HepG2 (cell line): ENCODE data around the gene CD58. TPM values are rescaled to one million over a fixed set of nuclear protein-coding genes. Genes with fewer than 3 reads are reported as not detected.
A peak's percentile ranks its signal among the peaks of the same experiment; 100 is the strongest.

Source experiments
- ATAC-seq: fragments of 200-7000 bp; cut with Tn5 transposase; 3 replicates; pipeline ENCODE4 v1.9.1; 2020; ENCODE audit warnings: mild to moderate bottlenecking, moderate library complexity
- BruUV-seq: library from RNA; stranded (reverse); fragments of 400-500 nt; replicated peaks from 2 replicates; lab custom pipeline; 2021; lab: Mats Ljungman, UMichigan
- CTCF ChIA-PET: fragments of 300-600 bp; formaldehyde crosslinking; extraction: SDS; loops from one replicate; lab custom pipeline; 2021; ENCODE audit warnings: low total read pairs, inconsistent platforms, low intra/inter-chr PET ratio; lab: Yijun Ruan, JAX
- POLR2A ChIA-PET: fragments of 350-600 bp; sonication (Branson Sonifier 250); formaldehyde crosslinking; loops from one replicate; lab custom pipeline; 2020; ENCODE audit warnings: antibody characterized with exemption, inconsistent platforms; lab: Yijun Ruan, JAX
- DNase-seq: peaks from one replicate; pipeline ENCODE4 v3.0.0-alpha.2; 2015; ENCODE audit warnings: low spot score
- FAIRE-seq: peaks from 3 replicates; lab custom pipeline; 2011; peaks lifted over from hg19 to GRCh38; lab: Jason Lieb, UNC
- H2AFZ ChIP-seq: one replicate; pipeline ENCODE4 v1.6.1; 2011; ENCODE audit warnings: low read length, inconsistent platforms
- H3K27ac ChIP-seq: fragments of 300-600 bp; 3 replicates; pipeline ENCODE4 v1.8.0; 2011; ENCODE audit warnings: mixed run types, mild to moderate bottlenecking, mixed read lengths, low read length, inconsistent platforms; ENCODE audit not compliant: insufficient read depth; ENCODE audit errors: extremely low read length
- H3K27me3 ChIP-seq, 2 experiments: fragments of 200-600 bp in 1 of 2; 2 replicates in 1 of 2; 3 replicates in 1 of 2; pipeline versions ENCODE4 v1.6.0 to v1.8.0; 2011; ENCODE audit warnings: low read length in 2 of 2, mild to moderate bottlenecking in 2 of 2, moderate library complexity in 2 of 2, inconsistent platforms in 1 of 2; ENCODE audit not compliant: insufficient read depth in 2 of 2, control insufficient read depth in 1 of 2
- H3K36me3 ChIP-seq, 2 experiments: fragments of 200-600 bp in 1 of 2; replicated peaks in 1 of 2; 2 replicates in 1 of 2; 3 replicates in 1 of 2; pipeline versions ENCODE4 v1.5.1 to v1.8.0; 2011; ENCODE audit warnings: low read length in 2 of 2, inconsistent platforms in 1 of 2; ENCODE audit not compliant: insufficient read depth in 2 of 2, control insufficient read depth in 1 of 2
- H3K4me1 ChIP-seq: 2 replicates; pipeline ENCODE4 v1.5.1; 2012; ENCODE audit warnings: low read length, inconsistent platforms; ENCODE audit not compliant: insufficient read depth
- H3K4me2 ChIP-seq: 2 replicates; pipeline ENCODE4 v1.6.0; 2011; ENCODE audit warnings: low read depth, low read length, inconsistent platforms
- H3K4me3 ChIP-seq, 3 experiments: fragments of 200-600 bp in 1 of 3; sonication (generic), shearing (Covaris generic) in 1 of 3; replicated peaks in 1 of 3; 2 replicates each; pipeline ENCODE4 v1.5.1; 2011 to 2016; ENCODE audit warnings: low read length in 3 of 3, inconsistent platforms in 2 of 3, low read depth in 2 of 3, mild to moderate bottlenecking in 2 of 3, control low read depth in 1 of 3, mixed read lengths in 1 of 3; ENCODE audit not compliant: insufficient read depth in 1 of 3
- H3K79me2 ChIP-seq: one replicate; pipeline ENCODE4 v1.6.1; 2011; ENCODE audit warnings: low read length, inconsistent platforms; ENCODE audit not compliant: insufficient read depth
- H3K9ac ChIP-seq: 2 replicates; pipeline ENCODE4 v1.6.0; 2011; ENCODE audit warnings: mild to moderate bottlenecking, low read depth, low read length, inconsistent platforms; ENCODE audit not compliant: insufficient read depth
- H3K9me3 ChIP-seq: 2 replicates; pipeline ENCODE4 v1.5.1; 2012; ENCODE audit warnings: mild to moderate bottlenecking, low read length
- H4K20me1 ChIP-seq: 2 replicates; pipeline ENCODE4 v1.6.0; 2011; ENCODE audit warnings: inconsistent platforms, mild to moderate bottlenecking, low read length, moderate library complexity; ENCODE audit not compliant: insufficient read depth
- HINFP ChIP-seq: sonication (generic); formaldehyde crosslinking; IDR thresholded peaks from 2 replicates; pipeline ENCODE4 v1.4.0; 2020; ENCODE audit warnings: low read depth, mild to moderate bottlenecking, missing genetic modification reagents
- KDM3A ChIP-seq: IDR thresholded peaks from 2 replicates; pipeline ENCODE4 v1.6.1; 2018; ENCODE audit warnings: low read depth, missing compliant biosample characterization
- MAZ ChIP-seq, 2 experiments: sonication (generic) in 1 of 2; formaldehyde crosslinking in 1 of 2; IDR thresholded peaks; 2 replicates each; pipeline versions ENCODE4 v1.5.0 to v1.6.1; 2012 to 2020; ENCODE audit warnings: low read depth in 2 of 2, mild to moderate bottlenecking in 2 of 2, borderline replicate concordance in 1 of 2, improper control_type of control experiment in 1 of 2, low read length in 1 of 2, missing genetic modification reagents in 1 of 2, moderate library complexity in 1 of 2
- SP5 ChIP-seq: IDR thresholded peaks from 2 replicates; pipeline ENCODE4 v1.6.1; 2016; ENCODE audit warnings: low read depth, borderline replicate concordance
- TBL1XR1 ChIP-seq: fragments of 150-350 bp; IDR thresholded peaks from 2 replicates; pipeline ENCODE4 v1.6.1; 2014; ENCODE audit warnings: borderline replicate concordance, low read length; ENCODE audit not compliant: partially characterized antibody
- ZBTB38 ChIP-seq: sonication (generic); formaldehyde crosslinking; IDR thresholded peaks from 2 replicates; pipeline ENCODE4 v1.5.1; 2020; ENCODE audit warnings: mild to moderate bottlenecking, missing genetic modification reagents
- ZBTB39 ChIP-seq: sonication (generic); formaldehyde crosslinking; IDR thresholded peaks from 2 replicates; pipeline ENCODE4 v1.5.0; 2020; ENCODE audit warnings: missing genetic modification reagents
- ZMYM3 ChIP-seq: sonication (generic); formaldehyde crosslinking; IDR thresholded peaks from 2 replicates; pipeline ENCODE4 v1.5.1; 2020; ENCODE audit warnings: mild to moderate bottlenecking, missing genetic modification reagents
- ZNF263 ChIP-seq: sonication (generic); formaldehyde crosslinking; IDR thresholded peaks from 2 replicates; pipeline ENCODE4 v1.4.0; 2020; ENCODE audit warnings: missing genetic modification reagents
- ZNF460 ChIP-seq: sonication (generic); formaldehyde crosslinking; IDR thresholded peaks from 2 replicates; pipeline ENCODE4 v1.5.1; 2020; ENCODE audit warnings: missing genetic modification reagents, mild to moderate bottlenecking, borderline replicate concordance
- ZNF512B ChIP-seq: sonication (generic); formaldehyde crosslinking; IDR thresholded peaks from 2 replicates; pipeline ENCODE4 v1.5.1; 2020; ENCODE audit warnings: missing genetic modification reagents, mild to moderate bottlenecking, borderline replicate concordance
- ZNF576 ChIP-seq: sonication (generic); formaldehyde crosslinking; IDR thresholded peaks from 2 replicates; pipeline ENCODE4 v1.4.0; 2020; ENCODE audit warnings: mild to moderate bottlenecking, missing genetic modification reagents
- ZNF713 ChIP-seq: sonication (generic); formaldehyde crosslinking; IDR thresholded peaks from 2 replicates; pipeline ENCODE4 v1.4.0; 2020; ENCODE audit warnings: mild to moderate bottlenecking, missing genetic modification reagents
- WGBS: methylation state at CpG from one replicate; pipeline ENCODE4 v1.1.6; 2017; ENCODE audit warnings: low lambda C conversion rate; 5-methylcytosine and 5-hydroxymethylcytosine counted together
- in situ Hi-C: cut with HindIII; loops from 2 replicates; pipeline ENCODE4 v1.10.0; 2017; ENCODE audit warnings: low pct_unique_long_range_greater_than_20kb; ENCODE audit not compliant: extremely low pct_ligation_motif_present
- intact Hi-C: fragments of 100-400 bp; cut with micrococcal nuclease; formaldehyde crosslinking; loops from one replicate; pipeline ENCODE4 v1.10.0; 2022; ENCODE audit not compliant: unreplicated experiment
- polyA plus RNA-seq, 8 experiments: library from polyadenylated mRNA; depleted of rRNA in 3 of 8; stranded (reverse) in 7 of 8; unstranded in 1 of 8; fragments of >200 nt; fragmentation: Illumina TruSeq in 4 of 8; extraction: Trizol in 4 of 8; gene quantifications; 2 replicates each; pipeline versions ENCODE4 v1.2.1 to v1.2.3, GENCODE V29; 2011 to 2016; ENCODE audit warnings: low read depth in 4 of 8, missing spikeins in 1 of 8, mixed read lengths in 1 of 8; ENCODE audit not compliant: insufficient read depth in 1 of 8
- total RNA-seq, 5 experiments: library from RNA; depleted of rRNA; stranded (reverse); fragments of >200 nt; fragmentation: Illumina TruSeq; extraction: Trizol; gene quantifications; 2 replicates each; pipeline ENCODE4 v1.2.3, GENCODE V29; 2016; ENCODE audit warnings: low read depth in 1 of 5

The CD58 gene
- total and polyA plus RNA-seq, 2 of the 13 experiments (the other 11 are each of a cell fraction or from before 2014, with no cell fraction given), result 9.4 to 13.5 TPM

GRCh38 chr1:116569776-116570357, 959 bp downstream of the CD58 start:
- ATAC-seq (peak; percentile 30), FAIRE-seq (no peak), DNase-seq (peak; percentile 50)
- Histone ChIP-seq H3K79me2 (no peaks in the 10 kb centered on the region), H3K4me2 (peak overlapping the region; percentile 96), H4K20me1 (no peaks in the 10 kb centered on the region; the same call in 1 of the 2 replicates), H3K9me3 (no peaks in the 10 kb centered on the region), H3K4me3 (peak overlapping the region; percentile 72 to 85 (median 74)), H3K27me3 (peaks cover 0 to 20% of the 10 kb centered on the region in 2 experiments; a peak in 2 of 5 replicates), H3K4me1 (peaks cover 33% of the 10 kb centered on the region), H3K36me3 (no peaks in the 10 kb centered on the region), H2AFZ (peak overlapping the region; percentile 16), H3K27ac (peak overlapping the region; percentile 72), H3K9ac (peak overlapping the region; percentile 77)
- ChIA-PET CTCF (no interaction called here), POLR2A (interaction anchor here (1.6 to 2.0 kb wide), 2 partner anchors 431 to 447 kb away, joined by 3 to 4 read pairs; no protein-coding TSS in a partner anchor)
- in situ Hi-C loops (no loop called here), intact Hi-C loops (loop anchor here (2.0 to 10.0 kb wide), 5 partner anchors 43 to 491 kb away; partner anchors contain the start of gene TTF2)
- BruUV-seq, result no TSS peak
- WGBS, result 24% methylated on average over 20 of the region's 22 CpGs
- TF ChIP-seq SP5 (CRISPR knock-in tag), result peak; percentile 64; the same call in 1 of the 2 replicates
- TF ChIP-seq ZNF460, result peak; percentile 63; the same call in 1 of the 2 replicates
- TF ChIP-seq ZBTB38, result peak; percentile 56; the same call in 1 of the 2 replicates
- no peak for TF ChIP-seq ZNF576 (CRISPR knock-in tag)
- 0 out of 2 replicates have a peak, but pooled peaks have one; percentile 8 for TF ChIP-seq ZNF713 (CRISPR knock-in tag)
- TF ChIP-seq ZNF512B (CRISPR knock-in tag), result 0 out of 2 replicates have a peak, but pooled peaks have one; percentile 27
- TF ChIP-seq ZMYM3, result peak; percentile 33; the same call in 1 of the 2 replicates
- peak; percentile 2; the same call in 1 of the 2 replicates for TF ChIP-seq MAZ (IDR thresholded peaks at IDR 0.05; ENCODE audit: borderline replicate concordance, low read depth, low read length)
- TF ChIP-seq MAZ (CRISPR knock-in tag; IDR thresholded peaks at IDR 0.05; ENCODE audit: low read depth), result no peak
- 0 out of 2 replicates have a peak, but pooled peaks have one; percentile 15 for TF ChIP-seq KDM3A
- TF ChIP-seq ZNF263 (CRISPR knock-in tag), result peak; percentile 35
- peak; percentile 45; the same call in 1 of the 2 replicates for TF ChIP-seq HINFP
- TF ChIP-seq TBL1XR1, result no peak
- TF ChIP-seq ZBTB39 (CRISPR knock-in tag), result 0 out of 2 replicates have a peak, but pooled peaks have one; percentile 2
